Breast epithelium (tissue), 3 donors: ENCODE results near the gene COL4A4.

Source experiments
- CTCF ChIP-seq, 3 donors: fragments of 450-650 bp; IDR thresholded peaks; one replicate each; pipeline ENCODE4 v1.5.1; 2016 to 2017; ENCODE audit warnings: antibody characterized with exemption in 3 of 3, mild to moderate bottlenecking in 3 of 3, moderate library complexity in 3 of 3
- POLR2A ChIP-seq: fragments of 450-650 bp; IDR thresholded peaks from one replicate; pipeline ENCODE4 v1.6.1; 2016; ENCODE audit warnings: antibody characterized with exemption, mild to moderate bottlenecking, moderate library complexity
- POLR2AphosphoS5 ChIP-seq, 3 donors: sonication (generic); formaldehyde crosslinking; IDR thresholded peaks; one replicate each; pipeline ENCODE4 v1.6.1; 2017; ENCODE audit warnings: antibody characterized with exemption in 3 of 3

- TF ChIP-seq CTCF (IDR thresholded peaks at IDR 0.05): no peak
- TF ChIP-seq POLR2A: no peak
- no peak for TF ChIP-seq POLR2AphosphoS5 (IDR thresholded peaks at IDR 0.05)
Observed at GRCh38 chr2:226963528-226963927, 200.5 kb downstream of the COL4A4 start.
